Natural killer cell (primary cell): ENCODE results near the gene WNK2. TPM values are rescaled to one million over a fixed set of nuclear protein-coding genes. Genes with fewer than 3 reads are reported as not detected.

ENCODE experiments used
- ATAC-seq, 3 donors: fragments of 150-1000 bp in 2 of 3; fragments of 200-7000 bp in 1 of 3; cut with Tn5 transposase; 1 replicate in 1 of 3; 2 replicates in 2 of 3; pipeline ENCODE4 v1.10.0; 2021; ENCODE audit warnings: mild to moderate bottlenecking in 2 of 3, moderate library complexity in 2 of 3
- DNase-seq, 2 donors: peaks; one replicate each; pipeline versions ENCODE4 v3.0.0 to v3.0.0-alpha.2; 2013 to 2021; ENCODE audit warnings: mixed read lengths in 1 of 2
- H3K27ac ChIP-seq: one replicate; pipeline ENCODE4 v1.5.1; 2013; ENCODE audit warnings: mild to moderate bottlenecking, low read length
- H3K27me3 ChIP-seq: one replicate; pipeline ENCODE4 v1.6.1; 2013; ENCODE audit warnings: low read length; ENCODE audit not compliant: control insufficient read depth, insufficient read depth
- H3K36me3 ChIP-seq: one replicate; pipeline ENCODE4 v1.6.1; 2013; ENCODE audit warnings: low read length; ENCODE audit not compliant: control insufficient read depth, insufficient read depth
- H3K4me1 ChIP-seq: one replicate; pipeline ENCODE4 v1.6.1; 2013; ENCODE audit warnings: low read length; ENCODE audit not compliant: control insufficient read depth, insufficient read depth
- H3K4me3 ChIP-seq: one replicate; pipeline ENCODE4 v1.5.1; 2013; ENCODE audit warnings: low read length
- H3K9me3 ChIP-seq: one replicate; pipeline ENCODE4 v1.6.1; 2013; ENCODE audit warnings: low read length; ENCODE audit not compliant: control insufficient read depth, insufficient read depth
- H3K27ac Mint-ChIP-seq, 2 donors: one replicate each; pipeline ENCODE4 v1.8.0; 2022; ENCODE audit warnings: mild to moderate bottlenecking in 2 of 2, mixed read lengths in 2 of 2, moderate library complexity in 1 of 2
- H3K27me3 Mint-ChIP-seq, 2 donors: one replicate each; pipeline ENCODE4 v1.8.0; 2022; ENCODE audit warnings: low read depth in 2 of 2, mixed read lengths in 2 of 2
- H3K36me3 Mint-ChIP-seq: one replicate; pipeline ENCODE4 v1.8.0; 2022; ENCODE audit warnings: mixed read lengths
- H3K4me1 Mint-ChIP-seq, 2 donors: one replicate each; pipeline ENCODE4 v1.8.0; 2022; ENCODE audit warnings: mixed read lengths in 2 of 2
- H3K4me3 Mint-ChIP-seq: one replicate; pipeline ENCODE4 v1.8.0; 2022; ENCODE audit warnings: mild to moderate bottlenecking, moderate library complexity, mixed read lengths
- H3K9me3 Mint-ChIP-seq, 2 donors: one replicate each; pipeline ENCODE4 v1.8.0; 2022; ENCODE audit warnings: mixed read lengths in 2 of 2
- CTCF ChIP-seq: fragments of 200-600 bp; IDR thresholded peaks from one replicate; pipeline ENCODE4 v1.8.0; 2022; ENCODE audit warnings: antibody characterized with exemption
- WGBS: methylation state at CpG from one replicate; pipeline ENCODE4 v1.1.7; 2013; ENCODE audit warnings: missing lambda C conversion rate; ENCODE audit not compliant: insufficient coverage; 5-methylcytosine and 5-hydroxymethylcytosine counted together
- intact Hi-C: fragments of 100-400 bp; cut with micrococcal nuclease; formaldehyde crosslinking; loops from one replicate; pipeline ENCODE4 v1.14.2; 2022
- total RNA-seq, 4 donors: library from RNA; stranded (reverse); fragments of 120-200 nt in 1 of 4; gene quantifications; one replicate each; pipeline versions ENCODE4 v1.2.3 to v1.2.4, GENCODE V29; 2013 to 2022

WNK2 gene
- total RNA-seq, 3 donors from 2014 or later (not counting 1 experiment from before 2014, with no cell fraction given), result 0.25 TPM; not detected in 2

GRCh38 chr9:93258818-93259489, 75.0 kb downstream of the WNK2 start:
- WGBS, result 93% methylated on average over 32 of the region's 33 CpGs
- Histone ChIP-seq H3K4me3 (no peak overlapping the region), H3K4me1 (no peaks in the 10 kb centered on the region), H3K27ac (no peak overlapping the region), H3K9me3 (no peaks in the 10 kb centered on the region), H3K36me3 (no peaks in the 10 kb centered on the region), H3K27me3 (peaks cover 2% of the 10 kb centered on the region)
- H3K4me1 Mint-ChIP-seq, result no peaks in the 10 kb centered on the region
- H3K9me3 Mint-ChIP-seq, result no peaks in the 10 kb centered on the region
- no peak for TF ChIP-seq CTCF
- no peak for DNase-seq
- H3K36me3 Mint-ChIP-seq, result no peaks in the 10 kb centered on the region
- H3K27me3 Mint-ChIP-seq, result no peaks in the 10 kb centered on the region
- no peak for ATAC-seq
- intact Hi-C loops, result no loop called here
- no peak overlapping the region for H3K27ac Mint-ChIP-seq
- H3K4me3 Mint-ChIP-seq, result no peak overlapping the region

- Mint-ChIP-seq H3K27ac (no peak overlapping the region), H3K27me3 (no peaks in the 10 kb centered on the region), H3K4me3 (no peak overlapping the region), H3K4me1 (no peaks in the 10 kb centered on the region), H3K36me3 (no peaks in the 10 kb centered on the region), H3K9me3 (no peaks in the 10 kb centered on the region)
- Histone ChIP-seq H3K9me3 (no peaks in the 10 kb centered on the region), H3K4me3 (no peak overlapping the region), H3K4me1 (no peaks in the 10 kb centered on the region), H3K36me3 (no peaks in the 10 kb centered on the region), H3K27ac (no peak overlapping the region), H3K27me3 (peaks cover 2% of the 10 kb centered on the region)
- WGBS, result 92% methylated on average over 20 of the region's 20 CpGs
- DNase-seq (no peak), ATAC-seq (no peak)
- no peak for TF ChIP-seq CTCF
- intact Hi-C loops, result no loop called here
Observed at GRCh38 chr9:93259490-93260262, 75.7 kb downstream of the WNK2 start.

GRCh38 chr9:93260263-93261066, 76.5 kb downstream of the WNK2 start:
- 88% methylated on average over 12 of the region's 12 CpGs for WGBS
- no peak for TF ChIP-seq CTCF

More at GRCh38 chr9:93260263-93261066, 76.5 kb downstream of the WNK2 start:
- no peak overlapping the region for H3K27ac Mint-ChIP-seq
- H3K27ac ChIP-seq, result no peak overlapping the region
- H3K36me3 ChIP-seq, result no peaks in the 10 kb centered on the region
- intact Hi-C loops, result no loop called here
- no peaks in the 10 kb centered on the region for H3K4me1 Mint-ChIP-seq
- H3K27me3 Mint-ChIP-seq, result no peaks in the 10 kb centered on the region
- ATAC-seq, result no peak
- peaks cover 2% of the 10 kb centered on the region for H3K27me3 ChIP-seq
- no peaks in the 10 kb centered on the region for H3K9me3 Mint-ChIP-seq
- H3K36me3 Mint-ChIP-seq, result no peaks in the 10 kb centered on the region
- no peak for DNase-seq
- H3K4me3 Mint-ChIP-seq, result no peak overlapping the region
- H3K4me1 ChIP-seq, result no peaks in the 10 kb centered on the region
- no peaks in the 10 kb centered on the region for H3K9me3 ChIP-seq
- no peak overlapping the region for H3K4me3 ChIP-seq
